ENCODE measurements around the gene IL24. TPM values are rescaled to one million over a fixed set of nuclear protein-coding genes. Genes with fewer than 3 reads are reported as not detected.

IL24 gene
- total RNA-seq, 1 donor from 2014 or later, result not detected

DNA sequence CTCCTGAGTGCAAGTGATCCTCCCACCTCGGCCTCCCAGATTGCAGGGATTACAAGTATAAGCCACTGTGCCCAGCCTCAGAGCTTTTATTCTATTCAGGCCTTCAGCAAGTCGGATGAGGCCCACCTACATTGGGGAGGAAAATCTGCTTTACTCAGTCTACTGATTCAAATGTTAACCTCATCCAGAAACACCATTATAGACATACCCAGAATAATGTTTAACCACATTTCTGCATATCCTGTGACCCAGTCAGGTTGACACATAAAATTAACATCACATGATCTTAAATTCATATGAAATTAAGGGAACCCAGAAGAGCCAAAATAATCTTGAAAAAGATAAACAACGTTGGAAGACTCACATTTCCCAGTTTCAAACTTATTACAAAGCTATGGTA lies 16.9 kb upstream of the IL24 start:
- peaks cover 5% of the 10 kb centered on the region for H3K36me3 Mint-ChIP-seq (ENCODE audit: low read depth)
- no peak for DNase-seq (ENCODE audit: low read depth, low spot score)
- H3K4me1 Mint-ChIP-seq, result no peaks in the 10 kb centered on the region
- no peak overlapping the region for H3K27ac Mint-ChIP-seq (ENCODE audit: unreplicated experiment)
- peaks cover 13% of the 10 kb centered on the region for H3K9me3 Mint-ChIP-seq
- no peak for TF ChIP-seq CTCF (conservative IDR thresholded peaks at IDR 0.05)
- no peak overlapping the region for H3K4me3 Mint-ChIP-seq
- H3K27me3 Mint-ChIP-seq (ENCODE audit: low read depth), result peaks cover 12% of the 10 kb centered on the region

- H3K27me3 Mint-ChIP-seq (ENCODE audit: low read depth), result peaks cover 28% of the 10 kb centered on the region
These were observed 14.7 kb upstream of the IL24 start for GRCh38 chr1:206882555-206882954.

GRCh38 chr1:206883160-206883559 lies 14.1 kb upstream of the IL24 start:
- H3K27me3 Mint-ChIP-seq (ENCODE audit: low read depth), result peaks cover 31% of the 10 kb centered on the region
- peaks cover 8% of the 10 kb centered on the region for H3K9me3 Mint-ChIP-seq
- no peak overlapping the region for H3K4me3 Mint-ChIP-seq
- TF ChIP-seq CTCF (conservative IDR thresholded peaks at IDR 0.05), result no peak
- no peaks in the 10 kb centered on the region for H3K4me1 Mint-ChIP-seq
- DNase-seq (ENCODE audit: low read depth, low spot score), result no peak
- H3K27ac Mint-ChIP-seq (ENCODE audit: unreplicated experiment), result no peak overlapping the region
- H3K36me3 Mint-ChIP-seq (ENCODE audit: low read depth), result peaks cover 3% of the 10 kb centered on the region

More at GRCh38 chr1:206882555-206882954, 14.7 kb upstream of the IL24 start:
- no peak for DNase-seq (ENCODE audit: low read depth, low spot score)
- TF ChIP-seq CTCF (conservative IDR thresholded peaks at IDR 0.05), result peak; percentile 42
- Mint-ChIP-seq H3K9me3 (peaks cover 10% of the 10 kb centered on the region), H3K4me3 (no peak overlapping the region), H3K4me1 (no peaks in the 10 kb centered on the region), H3K36me3 (ENCODE audit: low read depth) (peaks cover 5% of the 10 kb centered on the region), H3K27ac (ENCODE audit: unreplicated experiment) (no peak overlapping the region)

GRCh38 chr1:206883876-206884275 lies 13.4 kb upstream of the IL24 start:
- no peak for DNase-seq (ENCODE audit: low read depth, low spot score)
- peaks cover 3% of the 10 kb centered on the region for H3K9me3 Mint-ChIP-seq
- no peak overlapping the region for H3K27ac Mint-ChIP-seq (ENCODE audit: unreplicated experiment)
- TF ChIP-seq CTCF (conservative IDR thresholded peaks at IDR 0.05), result no peak
- H3K4me3 Mint-ChIP-seq, result no peak overlapping the region
- peaks cover 34% of the 10 kb centered on the region for H3K27me3 Mint-ChIP-seq (ENCODE audit: low read depth)
- H3K4me1 Mint-ChIP-seq, result no peaks in the 10 kb centered on the region
- no peaks in the 10 kb centered on the region for H3K36me3 Mint-ChIP-seq (ENCODE audit: low read depth)

DNA sequence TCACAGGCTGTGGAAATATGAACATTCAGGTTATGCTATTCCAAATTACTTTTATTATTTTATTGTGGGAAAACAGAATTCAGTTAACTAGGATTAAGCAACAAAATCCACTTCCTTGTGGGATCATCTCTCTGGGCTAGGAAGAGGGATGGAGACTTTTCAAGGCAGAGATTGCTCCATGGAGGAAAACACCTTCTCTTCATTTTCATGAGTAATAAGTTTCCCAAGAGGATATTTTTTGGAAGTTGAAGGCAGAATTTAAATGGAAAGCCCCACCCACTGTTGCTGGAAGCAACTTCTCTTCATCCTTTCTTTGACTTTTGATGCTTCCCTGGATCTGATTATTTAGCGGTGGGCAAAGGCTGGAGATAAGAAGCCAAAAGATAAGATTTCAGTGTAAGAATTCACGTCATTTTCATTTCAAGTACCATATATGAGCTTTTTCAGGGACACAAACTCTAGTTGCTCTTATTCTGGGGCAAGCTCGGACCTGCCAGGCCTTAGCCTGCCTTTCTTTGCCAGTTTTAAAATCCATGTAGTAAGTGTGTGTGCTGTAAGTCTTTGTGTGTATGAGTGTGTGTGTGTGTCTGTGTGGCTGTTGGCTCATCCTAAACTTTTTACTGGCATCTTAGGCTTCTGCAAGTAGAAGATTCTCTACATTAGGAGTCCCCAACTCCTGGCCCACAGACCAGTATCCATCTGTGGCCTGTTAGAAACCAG lies 11.7 kb upstream of the IL24 start:
- no peak for TF ChIP-seq CTCF (conservative IDR thresholded peaks at IDR 0.05)
- no peak overlapping the region for H3K27ac Mint-ChIP-seq (ENCODE audit: unreplicated experiment)
- H3K4me1 Mint-ChIP-seq, result no peaks in the 10 kb centered on the region
- H3K4me3 Mint-ChIP-seq, result no peak overlapping the region
- H3K27me3 Mint-ChIP-seq (ENCODE audit: low read depth), result peaks cover 37% of the 10 kb centered on the region
- no peaks in the 10 kb centered on the region for H3K9me3 Mint-ChIP-seq
- H3K36me3 Mint-ChIP-seq (ENCODE audit: low read depth), result no peaks in the 10 kb centered on the region
- DNase-seq (ENCODE audit: low read depth, low spot score), result no peak

All from neural crest cell (in vitro differentiated cells).